Esophagus muscularis mucosa (tissue), 3 donors: ENCODE measurements around the gene DBF4B.
"Not testable (repeated sequence)": the region's sequence is repeated elsewhere in the genome, so short reads cannot be mapped to it uniquely, and the experiment has no call there.

Experiments used
- CTCF ChIP-seq, 3 experiments: fragments of 200-600 bp in 2 of 3; fragments of 450-650 bp in 1 of 3; sonication (generic) in 2 of 3; IDR thresholded peaks; one replicate each; pipeline ENCODE4 v1.5.1; 2017 to 2019; ENCODE audit warnings: antibody characterized with exemption in 3 of 3, mild to moderate bottlenecking in 2 of 3, moderate library complexity in 1 of 3
- POLR2AphosphoS5 ChIP-seq, 2 donors: sonication (generic); formaldehyde crosslinking; IDR thresholded peaks; one replicate each; pipeline ENCODE4 v1.6.1; 2017; ENCODE audit warnings: antibody characterized with exemption in 2 of 2

GRCh38 chr17:44683303-44683702, 25.2 kb upstream of the DBF4B start:
- TF ChIP-seq CTCF, POLR2AphosphoS5 (IDR thresholded peaks at IDR 0.05): not testable (repeated sequence)
